Dedifferentiated amniotic fluid mesenchymal stem cell (primary cell): ENCODE results near the gene C3orf18.
"Not testable (repeated sequence)": the region's sequence is repeated elsewhere in the genome, so short reads cannot be mapped to it uniquely, and the experiment has no call there.

Experiments
- DNase-seq: peaks from one replicate; pipeline ENCODE4 v3.0.0-alpha.2; 2016; ENCODE audit errors: extremely low spot score

The C3orf18 gene

GRCh38 chr3:50523279-50523811 is 44.2 kb downstream of the C3orf18 start:
- DNase-seq, result no peak

- no peak for DNase-seq
Observed at GRCh38 chr3:50521572-50521971, 46.0 kb downstream of the C3orf18 start.

- no peak for DNase-seq
Observed at GRCh38 chr3:50520849-50521248, 46.7 kb downstream of the C3orf18 start.

- no peak for DNase-seq
Observed at GRCh38 chr3:50519471-50520089, 48.0 kb downstream of the C3orf18 start.

- no peak for DNase-seq
Observed at GRCh38 chr3:50518436-50518835, 49.1 kb downstream of the C3orf18 start.

- no peak for DNase-seq
Observed at GRCh38 chr3:50517721-50518206, 49.8 kb downstream of the C3orf18 start.

- no peak for DNase-seq
Observed at GRCh38 chr3:50516440-50516871, 51.1 kb downstream of the C3orf18 start.

- DNase-seq, result no peak
Observed at GRCh38 chr3:50515565-50516439, 51.7 kb downstream of the C3orf18 start.

GRCh38 chr3:50512908-50513307 is 54.6 kb downstream of the C3orf18 start:
- DNase-seq, result not testable (repeated sequence)

GRCh38 chr3:50512131-50512530 is 55.4 kb downstream of the C3orf18 start:
- DNase-seq, result no peak

GRCh38 chr3:50510325-50510724 is 57.2 kb downstream of the C3orf18 start:
- DNase-seq, result no peak

GRCh38 chr3:50509715-50510114 is 57.8 kb downstream of the C3orf18 start:
- no peak for DNase-seq

GRCh38 chr3:50508821-50509220 is 58.7 kb downstream of the C3orf18 start:
- DNase-seq, result no peak
